IMR-90 (cell line): ENCODE measurements around the gene VMAC. TPM values are rescaled to one million over a fixed set of nuclear protein-coding genes. Genes with fewer than 3 reads are reported as not detected.
A peak's percentile ranks its signal among the peaks of the same experiment; 100 is the strongest.

Experiments used
- ATAC-seq: fragments of 200-7000 bp; cut with Tn5 transposase; 2 replicates; pipeline ENCODE4 v1.9.1; 2020; ENCODE audit warnings: low read depth, mild to moderate bottlenecking, moderate library complexity
- BruUV-seq: library from RNA; stranded (reverse); fragments of 400-500 nt; replicated peaks from 2 replicates; lab custom pipeline; 2021; lab: Mats Ljungman, UMichigan
- CTCF ChIA-PET: fragments of 300-600 bp; formaldehyde crosslinking; extraction: SDS; loops from one replicate; lab custom pipeline; 2021; ENCODE audit warnings: antibody characterized with exemption; lab: Yijun Ruan, JAX
- POLR2A ChIA-PET: fragments of 300-600 bp; sonication (Branson Sonifier 250); formaldehyde crosslinking; loops from one replicate; lab custom pipeline; 2022; ENCODE audit warnings: antibody characterized with exemption; ENCODE audit not compliant: unreplicated experiment; lab: Charles Lee
- DNase-seq: peaks from one replicate; pipeline ENCODE4 v3.0.0; 2013
- H2AFZ ChIP-seq: replicated peaks from 2 replicates; pipeline ENCODE3; 2013; ENCODE audit warnings: low read length, mild to moderate bottlenecking; ENCODE audit not compliant: poor library complexity
- H2AK5ac ChIP-seq: 2 replicates; pipeline ENCODE4 v1.6.1; 2013; ENCODE audit warnings: low read depth, low read length, inconsistent platforms
- H2AK9ac ChIP-seq: replicated peaks from 2 replicates; pipeline ENCODE3; 2013; ENCODE audit warnings: mild to moderate bottlenecking, low read depth, low read length, moderate library complexity; ENCODE audit not compliant: poor library complexity
- H2BK120ac ChIP-seq: 2 replicates; pipeline ENCODE4 v1.6.1; 2013; ENCODE audit warnings: low read depth, low read length, inconsistent platforms
- H2BK15ac ChIP-seq: 3 replicates; pipeline ENCODE4 v1.6.1; 2013; ENCODE audit warnings: low read depth, low read length, inconsistent platforms
- H2BK20ac ChIP-seq: 2 replicates; pipeline ENCODE4 v1.6.1; 2013; ENCODE audit warnings: low read depth, mild to moderate bottlenecking, inconsistent platforms, low read length, moderate library complexity
- H2BK5ac ChIP-seq: 2 replicates; pipeline ENCODE4 v1.6.1; 2013; ENCODE audit warnings: mild to moderate bottlenecking, low read depth, low read length, inconsistent platforms; ENCODE audit not compliant: poor library complexity, severe bottlenecking
- H3K14ac ChIP-seq: replicated peaks from 2 replicates; pipeline ENCODE4 v1.6.1; 2013; ENCODE audit warnings: low read depth, low read length, inconsistent platforms
- H3K18ac ChIP-seq: 2 replicates; pipeline ENCODE4 v1.6.1; 2013; ENCODE audit warnings: low read depth, low read length, control low read depth
- H3K23ac ChIP-seq: 2 replicates; pipeline ENCODE4 v1.6.1; 2013; ENCODE audit warnings: low read depth, low read length, inconsistent platforms
- H3K27ac ChIP-seq: 2 replicates; pipeline ENCODE4 v1.5.1; 2013; ENCODE audit warnings: mild to moderate bottlenecking, control low read depth, low read length; ENCODE audit not compliant: insufficient read depth
- H3K27me3 ChIP-seq: 2 replicates; pipeline ENCODE4 v1.6.1; 2013; ENCODE audit warnings: low read length; ENCODE audit not compliant: control insufficient read depth, insufficient read depth
- H3K36me3 ChIP-seq: 2 replicates; pipeline ENCODE4 v1.6.1; 2013; ENCODE audit warnings: low read length, mixed read lengths; ENCODE audit not compliant: control insufficient read depth, insufficient read depth
- H3K4ac ChIP-seq: 2 replicates; pipeline ENCODE4 v1.6.1; 2013; ENCODE audit warnings: low read depth, low read length, inconsistent platforms
- H3K4me1 ChIP-seq: 2 replicates; pipeline ENCODE4 v1.6.1; 2013; ENCODE audit warnings: low read length, mixed read lengths; ENCODE audit not compliant: control insufficient read depth, insufficient read depth
- H3K4me2 ChIP-seq: 2 replicates; pipeline ENCODE4 v1.6.1; 2013; ENCODE audit warnings: low read depth, mild to moderate bottlenecking, control low read depth, low read length, moderate library complexity
- H3K4me3 ChIP-seq: 2 replicates; pipeline ENCODE4 v1.5.1; 2013; ENCODE audit warnings: low read depth, mild to moderate bottlenecking, control low read depth, low read length, moderate library complexity; ENCODE audit not compliant: insufficient read depth
- H3K56ac ChIP-seq: 2 replicates; pipeline ENCODE4 v1.6.1; 2013; ENCODE audit warnings: low read length, inconsistent platforms; ENCODE audit not compliant: insufficient read depth; ENCODE audit errors: extremely low read depth
- H3K79me1 ChIP-seq, 2 experiments: 2 replicates each; pipeline ENCODE4 v1.6.1; 2013; ENCODE audit warnings: low read length in 2 of 2, inconsistent platforms in 1 of 2, low read depth in 1 of 2
- H3K9ac ChIP-seq: 2 replicates; pipeline ENCODE4 v1.6.1; 2013; ENCODE audit warnings: low read depth, low read length, control low read depth
- H3K9me1 ChIP-seq: 2 replicates; pipeline ENCODE4 v1.6.1; 2013; ENCODE audit warnings: low read length, inconsistent platforms; ENCODE audit not compliant: insufficient read depth
- H3K9me3 ChIP-seq: 2 replicates; pipeline ENCODE4 v1.6.1; 2013; ENCODE audit warnings: low read length; ENCODE audit not compliant: control insufficient read depth, insufficient read depth
- H4K20me1 ChIP-seq: 2 replicates; pipeline ENCODE4 v1.6.1; 2013; ENCODE audit warnings: low read length, inconsistent platforms; ENCODE audit not compliant: insufficient read depth
- H4K5ac ChIP-seq: 2 replicates; pipeline ENCODE4 v1.6.1; 2013; ENCODE audit warnings: mild to moderate bottlenecking, low read depth, low read length, control low read depth
- H4K8ac ChIP-seq, 2 experiments: 2 replicates each; pipeline ENCODE4 v1.6.1; 2013; ENCODE audit warnings: low read depth in 2 of 2, low read length in 2 of 2, control low read depth in 1 of 2, inconsistent platforms in 1 of 2
- H4K91ac ChIP-seq: 2 replicates; pipeline ENCODE4 v1.6.1; 2013; ENCODE audit warnings: low read depth, low read length, inconsistent platforms; ENCODE audit not compliant: insufficient read depth
- SMC3 ChIP-seq: fragments of 150-350 bp; IDR thresholded peaks from 2 replicates; pipeline ENCODE4 v1.6.1; 2016; ENCODE audit warnings: low read depth, mild to moderate bottlenecking, antibody characterized with exemption, low read length, moderate library complexity
- WGBS, 2 experiments: methylation state at CpG; one replicate each; pipeline versions ENCODE4 v1.1.5 to v1.1.7; 2013; ENCODE audit warnings: missing lambda C conversion rate in 2 of 2; ENCODE audit not compliant: insufficient read length in 1 of 2; ENCODE audit errors: extremely low coverage in 2 of 2; 5-methylcytosine and 5-hydroxymethylcytosine counted together
- dilution Hi-C: fragments of 300-500 bp; cut with HindIII; formaldehyde crosslinking; loops from one replicate; pipeline ENCODE4 v1.14.3; 2018; ENCODE audit warnings: low sequenced_read_pairs; ENCODE audit not compliant: unreplicated experiment
- in situ Hi-C: fragments of 300-500 bp; cut with MboI; formaldehyde crosslinking; loops from 3 replicates; pipeline ENCODE4 v1.14.3; 2019; ENCODE audit warnings: low sequenced_read_pairs, inconsistent platforms, mixed read lengths
- intact Hi-C: fragments of 100-400 bp; cut with micrococcal nuclease; formaldehyde crosslinking; loops from 2 replicates; pipeline ENCODE4 v1.10.0; 2022
- polyA plus RNA-seq, 3 experiments: library from polyadenylated mRNA; depleted of rRNA; stranded (reverse); fragments of >200 nt; gene quantifications; 2 replicates each; pipeline ENCODE4 v1.2.3, GENCODE V29; 2012; ENCODE audit warnings: low replicate concordance in 1 of 3
- total RNA-seq: library from RNA; depleted of rRNA; stranded (reverse); fragments of >200 nt; gene quantifications from 2 replicates; pipeline ENCODE4 v1.2.3, GENCODE V29; 2012
- TF ChIP-seq, protein P1 (sequence below): fragments of 150-350 bp; IDR thresholded peaks from 2 replicates; pipeline ENCODE4 v1.6.1; 2017; ENCODE audit warnings: mild to moderate bottlenecking, antibody characterized with exemption, low read length, low read depth

The VMAC gene
- total and polyA plus RNA-seq, 2 of the 4 experiments (the other 2 are of a cell fraction): 1.4 to 3.1 TPM

DNA sequence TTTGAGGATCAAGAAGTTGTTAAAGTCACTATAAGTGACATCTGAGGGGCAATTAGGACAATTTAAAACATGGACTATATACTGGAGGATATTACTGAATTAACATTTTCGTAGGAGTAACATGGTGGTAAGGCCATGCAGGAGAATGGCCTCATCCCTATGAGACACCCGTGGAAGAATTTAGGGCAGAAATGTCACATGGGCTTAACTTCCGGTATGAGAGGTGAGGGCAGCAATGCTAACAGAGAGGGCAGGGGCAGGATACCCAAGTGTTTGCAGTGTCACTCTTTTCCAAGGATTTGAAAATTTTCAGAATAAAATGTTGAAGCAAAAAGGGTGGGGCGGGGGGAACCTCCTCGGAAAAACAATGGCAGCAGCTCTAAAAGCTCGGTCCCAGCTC, 49.6 kb downstream of the VMAC start:
- H3K4ac ChIP-seq: peak overlapping the region; percentile 95
- peak overlapping the region; percentile 72 for H4K91ac ChIP-seq
- H3K27me3 ChIP-seq: no peaks in the 10 kb centered on the region
- peak overlapping the region; percentile 85 for H2BK20ac ChIP-seq
- in situ Hi-C loops: no loop called here
- DNase-seq (peak; percentile 23), ATAC-seq (peak; percentile 16)
- peak overlapping the region; percentile 76 for H2BK5ac ChIP-seq
- peak overlapping the region; percentile 1 for H4K5ac ChIP-seq
- H3K14ac ChIP-seq: peak overlapping the region; percentile 39
- peak overlapping the region; percentile 5 for H3K4me2 ChIP-seq
- POLR2A ChIA-PET: no interaction called here
- H3K56ac ChIP-seq: peak overlapping the region; percentile 48; the same call in 1 of the 2 replicates
- H2AFZ ChIP-seq: peak overlapping the region; percentile 64
- H3K79me1 ChIP-seq: peaks cover 33 to 100% of the 10 kb centered on the region in 2 experiments; a peak in 3 of 4 replicates
- TF ChIP-seq, protein P1, sequence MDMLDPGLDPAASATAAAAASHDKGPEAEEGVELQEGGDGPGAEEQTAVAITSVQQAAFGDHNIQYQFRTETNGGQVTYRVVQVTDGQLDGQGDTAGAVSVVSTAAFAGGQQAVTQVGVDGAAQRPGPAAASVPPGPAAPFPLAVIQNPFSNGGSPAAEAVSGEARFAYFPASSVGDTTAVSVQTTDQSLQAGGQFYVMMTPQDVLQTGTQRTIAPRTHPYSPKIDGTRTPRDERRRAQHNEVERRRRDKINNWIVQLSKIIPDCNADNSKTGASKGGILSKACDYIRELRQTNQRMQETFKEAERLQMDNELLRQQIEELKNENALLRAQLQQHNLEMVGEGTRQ: peak; percentile 59
- TF ChIP-seq SMC3: no peak
- CTCF ChIA-PET: interaction anchor here (2.6 kb wide), 1 partner anchor 150 kb away, joined by 9 read pairs; the partner anchor contains the start of gene NRTN
- no TSS peak for BruUV-seq
- H3K9me1 ChIP-seq: peaks cover 46% of the 10 kb centered on the region
- H4K20me1 ChIP-seq: peaks cover 89% of the 10 kb centered on the region
- H3K9ac ChIP-seq: peak overlapping the region; percentile 30
- H3K27ac ChIP-seq: peak overlapping the region; percentile 67
- dilution Hi-C loops: no loop called here
- peak overlapping the region; percentile 8 for H3K23ac ChIP-seq
- H3K36me3 ChIP-seq: peaks cover 10% of the 10 kb centered on the region
- peak overlapping the region; percentile 63 to 74 for H4K8ac ChIP-seq
- peak overlapping the region; percentile 87 for H2AK5ac ChIP-seq
- peaks cover 46% of the 10 kb centered on the region for H3K4me1 ChIP-seq
- peak overlapping the region; percentile 1 for H3K18ac ChIP-seq
- H3K4me3 ChIP-seq: no peak overlapping the region
- H2BK15ac ChIP-seq: peak overlapping the region; percentile 64; the same call in 2 of the 3 replicates
- H3K9me3 ChIP-seq: no peaks in the 10 kb centered on the region
- 20% methylated on average over 3 of the region's 6 CpGs; no CpG with 5 or more reads in 1 of the 2 experiments for WGBS, 2 experiments
- peak overlapping the region; percentile 67 for H2BK120ac ChIP-seq
- peak overlapping the region; percentile 84 for H2AK9ac ChIP-seq
- intact Hi-C loops: no loop called here
